Mammary epithelial cell (primary cell): ENCODE measurements around the gene EYS.

ENCODE experiments used
- CTCF ChIP-seq, 2 donors: IDR thresholded peaks in 1 of 2; conservative IDR thresholded peaks in 1 of 2; 2 replicates each; pipeline ENCODE4 v1.5.1; 2011 to 2012; ENCODE audit warnings: inconsistent platforms in 2 of 2, low read length in 2 of 2, mild to moderate bottlenecking in 2 of 2, control low read depth in 1 of 2, low read depth in 1 of 2; ENCODE audit not compliant: insufficient read depth in 1 of 2; ENCODE audit errors: extremely low read depth in 1 of 2
- EZH2 ChIP-seq: IDR thresholded peaks from 2 replicates; pipeline ENCODE4 v1.6.1; 2012; ENCODE audit warnings: low read length, inconsistent platforms, borderline replicate concordance

DNA sequence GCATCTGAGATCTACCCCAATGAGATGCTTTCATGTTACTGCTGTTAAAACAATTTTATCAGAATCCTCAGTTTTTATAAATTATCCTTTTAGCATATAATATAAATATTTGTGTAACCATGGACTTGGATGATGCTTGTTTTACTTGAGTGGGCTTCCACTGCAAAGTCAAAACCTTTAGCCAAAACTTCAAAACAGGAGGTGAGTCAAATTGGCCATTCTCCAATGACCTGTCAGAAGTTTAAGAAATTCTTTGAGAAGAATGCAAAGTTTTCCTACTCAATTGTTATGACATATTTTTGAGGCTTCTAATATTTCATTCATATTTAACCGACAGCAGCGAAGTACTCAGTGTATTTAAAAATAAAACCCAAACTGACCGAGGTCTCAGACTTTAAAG, 507.9 kb downstream of the EYS start:
- TF ChIP-seq EZH2, result no peak
- no peak for TF ChIP-seq CTCF (conservative IDR thresholded peaks at IDR 0.05 in 1 of 2, IDR thresholded peaks at IDR 0.05 in 1 of 2; ENCODE audit: extremely low read depth in 1 of 2, insufficient read depth in 1 of 2, low read depth in 1 of 2, low read length in 2 of 2)
